Stimulated activated CD8-positive, alpha-beta memory T cell treated with anti-CD3 and anti-CD28 coated beads, Interleukin-7, amount 100 ng/mL, for 1 hour (primary cell): ENCODE results near the gene SLC2A11.
"Not testable (repeated sequence)": the region's sequence is repeated elsewhere in the genome, so short reads cannot be mapped to it uniquely, and the experiment has no call there.

Experiments
- DNase-seq, 2 donors: peaks; one replicate each; pipeline ENCODE4 v3.0.0-alpha.2; 2020; ENCODE audit warnings: low read depth in 2 of 2

SLC2A11 gene

GRCh38 chr22:23891726-23892125, 34.1 kb downstream of the SLC2A11 start:
- no peak for DNase-seq

- DNase-seq, result no peak
Measured at GRCh38 chr22:23892130-23892529, 34.5 kb downstream of the SLC2A11 start.

GRCh38 chr22:23892706-23893105, 35.0 kb downstream of the SLC2A11 start:
- no peak for DNase-seq

- no peak for DNase-seq
Measured at GRCh38 chr22:23893121-23893944, 35.7 kb downstream of the SLC2A11 start.

GRCh38 chr22:23893945-23894709, 36.5 kb downstream of the SLC2A11 start, which contains the start of gene MIF:
Gene MIF (plus strand): TSS chr22:23894383. CDS start chr22:23894475, 92 bp downstream.
- peak; percentile 91 for DNase-seq

- DNase-seq, result peak; percentile 9 to 23
Measured at GRCh38 chr22:23894710-23895598, 37.3 kb downstream of the SLC2A11 start.

GRCh38 chr22:23895599-23896144, 38.0 kb downstream of the SLC2A11 start:
- DNase-seq, result no peak

GRCh38 chr22:23896166-23896522, 38.5 kb downstream of the SLC2A11 start:
- DNase-seq, result no peak

- no peak for DNase-seq
Measured at GRCh38 chr22:23896523-23897186, 39.0 kb downstream of the SLC2A11 start.

GRCh38 chr22:23897320-23897719, 39.6 kb downstream of the SLC2A11 start:
- DNase-seq, result no peak

GRCh38 chr22:23898006-23898974, 40.6 kb downstream of the SLC2A11 start:
- DNase-seq, result no peak

GRCh38 chr22:23899042-23899745, 41.5 kb downstream of the SLC2A11 start:
- no peak for DNase-seq

- DNase-seq, result not testable (repeated sequence)
Measured at GRCh38 chr22:23900227-23900626, 42.6 kb downstream of the SLC2A11 start.

GRCh38 chr22:23901600-23901999, 43.9 kb downstream of the SLC2A11 start:
- no peak for DNase-seq

- no peak for DNase-seq
Measured at GRCh38 chr22:23903328-23903971, 45.8 kb downstream of the SLC2A11 start.

GRCh38 chr22:23904573-23905254, 47.0 kb downstream of the SLC2A11 start:
- DNase-seq, result no peak

GRCh38 chr22:23906641-23907040, 49.0 kb downstream of the SLC2A11 start:
- DNase-seq, result no peak

GRCh38 chr22:23907423-23907822, 49.7 kb downstream of the SLC2A11 start:
- DNase-seq, result not testable (repeated sequence)
